Measurements from ENCODE around the gene PDE11A.

Gene PDE11A

DNA sequence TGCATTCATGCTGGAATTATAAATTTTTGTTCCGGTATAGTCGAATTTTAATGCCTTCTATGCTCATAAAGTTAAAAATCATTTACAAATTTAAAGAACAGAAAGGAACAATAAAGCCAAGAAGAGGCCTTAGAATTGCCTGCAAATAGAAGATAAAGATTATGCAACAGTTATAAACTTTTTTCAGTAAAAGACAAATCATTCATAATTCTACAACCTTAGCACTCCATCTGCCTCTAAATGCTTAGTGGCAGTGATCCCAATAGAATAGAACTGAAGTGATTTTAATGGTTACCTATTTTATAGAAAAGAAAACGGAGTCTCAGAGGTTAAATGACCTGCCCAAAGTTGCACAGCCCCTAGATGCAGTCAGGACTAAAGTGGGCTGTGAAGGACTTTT, 468.8 kb downstream of the PDE11A start:
- H3K4me2 ChIP-seq (ENCODE audit: low read length), result no peak overlapping the region
- no peak overlapping the region for H3K4me3 ChIP-seq (ENCODE audit: low read length)
- H3K4me1 ChIP-seq (ENCODE audit: control insufficient read depth, insufficient read depth, low read length), result no peaks in the 10 kb centered on the region
- H3K9ac ChIP-seq (ENCODE audit: low read depth, low read length), result no peak overlapping the region
- no peaks in the 10 kb centered on the region for H3K36me3 ChIP-seq (ENCODE audit: insufficient read depth, low read length)
- no peaks in the 10 kb centered on the region for H3K9me3 ChIP-seq (replicated peaks; ENCODE audit: low read length)
- H3K27me3 ChIP-seq (ENCODE audit: control insufficient read depth, insufficient read depth, low read length), result peaks cover 11% of the 10 kb centered on the region

DNA sequence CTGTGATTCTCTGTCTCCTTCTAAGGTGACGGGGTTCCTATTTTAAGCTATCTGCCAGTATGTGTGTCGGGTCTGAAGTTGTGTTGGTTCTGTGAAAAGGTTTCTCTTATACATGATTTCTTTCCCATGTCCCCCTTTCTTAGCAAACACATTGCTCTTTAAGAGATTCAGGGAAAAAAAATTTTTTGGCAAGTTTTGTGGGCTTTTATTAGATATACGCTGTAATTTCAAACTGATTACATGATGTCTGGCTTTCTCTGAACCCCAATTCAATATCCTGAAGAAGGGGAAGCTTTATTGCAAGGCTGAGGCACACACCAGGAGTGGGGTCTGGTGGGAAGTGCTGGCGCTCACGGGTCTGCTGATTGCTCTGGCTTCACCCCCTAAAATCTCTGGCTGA, 469.4 kb downstream of the PDE11A start:
- H3K36me3 ChIP-seq (ENCODE audit: insufficient read depth, low read length), result no peaks in the 10 kb centered on the region
- no peaks in the 10 kb centered on the region for H3K4me1 ChIP-seq (ENCODE audit: control insufficient read depth, insufficient read depth, low read length)
- H3K4me3 ChIP-seq (ENCODE audit: low read length), result no peak overlapping the region
- no peak overlapping the region for H3K4me2 ChIP-seq (ENCODE audit: low read length)
- H3K27me3 ChIP-seq (ENCODE audit: control insufficient read depth, insufficient read depth, low read length), result peaks cover 13% of the 10 kb centered on the region
- no peak overlapping the region for H3K9ac ChIP-seq (ENCODE audit: low read depth, low read length)
- H3K9me3 ChIP-seq (replicated peaks; ENCODE audit: low read length), result no peaks in the 10 kb centered on the region

DNA sequence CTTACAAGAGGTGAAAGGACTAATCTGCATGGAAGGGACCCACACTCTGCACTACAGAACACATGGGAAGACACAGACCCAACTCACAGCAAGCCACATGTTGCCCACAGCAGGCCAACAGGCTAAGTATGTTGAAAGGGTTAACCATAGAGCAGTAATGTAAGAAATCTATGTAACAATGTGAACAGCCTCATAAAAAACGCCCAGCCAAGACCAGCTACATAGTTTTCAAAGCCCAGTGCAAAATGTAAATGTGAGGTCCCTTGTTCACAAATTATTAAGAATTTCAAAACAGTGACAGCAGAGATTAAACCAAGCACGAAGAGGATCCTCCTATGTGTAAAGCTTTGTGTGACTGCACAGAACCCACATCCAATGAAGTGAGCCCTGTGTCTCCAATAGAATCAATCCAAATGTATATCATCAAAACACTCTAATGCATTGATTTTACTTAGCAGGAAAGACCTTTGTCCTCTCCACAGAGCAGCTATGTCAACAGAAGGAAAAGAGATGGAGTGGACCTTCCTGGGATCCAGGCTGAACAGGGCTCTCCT, 469.9 kb downstream of the PDE11A start:
- Histone ChIP-seq H3K4me2 (ENCODE audit: low read length) (no peak overlapping the region), H3K9me3 (replicated peaks; ENCODE audit: low read length) (no peaks in the 10 kb centered on the region), H3K9ac (ENCODE audit: low read depth, low read length) (no peak overlapping the region), H3K36me3 (ENCODE audit: insufficient read depth, low read length) (no peaks in the 10 kb centered on the region), H3K4me1 (ENCODE audit: control insufficient read depth, insufficient read depth, low read length) (no peaks in the 10 kb centered on the region), H3K4me3 (ENCODE audit: low read length) (no peak overlapping the region), H3K27me3 (ENCODE audit: control insufficient read depth, insufficient read depth, low read length) (peaks cover 13% of the 10 kb centered on the region)

DNA sequence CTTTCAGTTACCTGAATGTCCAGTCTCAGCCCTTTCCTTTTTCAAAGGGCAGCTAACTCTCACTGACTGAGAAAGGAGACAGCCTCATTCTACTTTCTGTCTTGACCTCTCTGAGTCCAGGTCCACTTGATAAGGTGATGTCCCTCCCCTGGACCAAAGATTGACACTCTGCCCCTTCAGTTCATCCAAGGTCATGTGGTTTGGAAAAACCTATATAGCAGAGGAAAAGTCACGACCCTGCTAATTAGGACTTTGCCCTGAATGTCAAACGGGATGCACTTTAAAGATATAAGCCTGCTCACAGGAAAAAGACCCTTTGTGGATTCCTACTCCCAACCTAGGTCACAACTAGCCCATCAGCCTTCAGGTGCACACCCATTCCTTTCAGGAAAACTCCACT, 471.7 kb downstream of the PDE11A start:
- no peaks in the 10 kb centered on the region for H3K9me3 ChIP-seq (replicated peaks; ENCODE audit: low read length)
- no peaks in the 10 kb centered on the region for H3K4me1 ChIP-seq (ENCODE audit: control insufficient read depth, insufficient read depth, low read length)
- no peaks in the 10 kb centered on the region for H3K36me3 ChIP-seq (ENCODE audit: insufficient read depth, low read length)
- no peak overlapping the region for H3K9ac ChIP-seq (ENCODE audit: low read depth, low read length)
- peaks cover 13% of the 10 kb centered on the region for H3K27me3 ChIP-seq (ENCODE audit: control insufficient read depth, insufficient read depth, low read length)
- no peak overlapping the region for H3K4me3 ChIP-seq (ENCODE audit: low read length)
- H3K4me2 ChIP-seq (ENCODE audit: low read length), result no peak overlapping the region

DNA sequence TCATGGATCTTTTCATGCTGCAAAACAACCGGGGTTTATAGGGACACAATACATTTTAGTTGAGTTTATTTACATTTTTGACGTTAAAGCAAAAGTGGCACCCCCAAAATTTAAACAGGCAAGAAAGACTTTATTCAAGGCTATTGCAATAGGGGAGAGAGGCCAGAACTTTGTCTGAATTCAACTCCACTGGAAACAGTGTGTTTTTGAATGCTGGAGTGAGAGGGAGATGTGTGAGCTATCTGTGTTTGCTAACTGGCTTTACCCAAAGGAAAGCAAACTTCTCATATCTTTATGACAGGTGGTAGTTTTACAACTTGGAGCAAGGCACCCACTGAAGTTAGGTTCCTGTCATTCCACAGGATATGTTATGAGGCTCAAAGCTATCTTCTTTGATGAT, 472.6 kb downstream of the PDE11A start:
- H3K9me3 ChIP-seq (replicated peaks; ENCODE audit: low read length), result no peaks in the 10 kb centered on the region
- H3K4me3 ChIP-seq (ENCODE audit: low read length), result no peak overlapping the region
- H3K36me3 ChIP-seq (ENCODE audit: insufficient read depth, low read length), result no peaks in the 10 kb centered on the region
- H3K9ac ChIP-seq (ENCODE audit: low read depth, low read length), result no peak overlapping the region
- H3K27me3 ChIP-seq (ENCODE audit: control insufficient read depth, insufficient read depth, low read length), result peaks cover 18% of the 10 kb centered on the region
- no peaks in the 10 kb centered on the region for H3K4me1 ChIP-seq (ENCODE audit: control insufficient read depth, insufficient read depth, low read length)
- no peak overlapping the region for H3K4me2 ChIP-seq (ENCODE audit: low read length)

DNA sequence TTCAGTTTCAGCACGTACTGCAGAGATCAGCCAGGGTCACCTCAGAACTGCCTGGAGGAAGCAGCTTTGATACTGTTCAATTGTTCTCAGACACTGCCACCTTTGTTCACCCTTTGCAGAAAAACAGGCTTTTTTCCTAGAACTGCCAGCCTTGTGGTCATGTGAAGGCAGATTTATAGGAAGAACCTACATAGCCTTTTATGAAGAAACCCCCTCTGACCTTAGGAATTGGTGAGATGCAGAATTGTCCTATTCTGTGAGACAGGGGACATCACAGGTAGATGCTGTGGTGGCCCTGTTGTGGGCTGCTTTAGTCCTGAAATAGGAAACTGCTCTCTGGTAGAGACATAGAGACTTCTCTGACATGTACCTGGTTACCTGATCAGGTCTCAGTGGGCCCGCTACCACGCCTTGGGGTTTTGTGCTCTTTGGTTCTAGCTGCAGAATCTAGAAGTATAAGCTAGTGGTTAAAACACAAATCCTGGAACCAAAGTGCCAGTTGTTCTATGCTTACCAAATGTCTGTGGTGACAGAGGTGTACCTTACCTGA, 473.4 kb downstream of the PDE11A start:
- no peak overlapping the region for H3K9ac ChIP-seq (ENCODE audit: low read depth, low read length)

DNA sequence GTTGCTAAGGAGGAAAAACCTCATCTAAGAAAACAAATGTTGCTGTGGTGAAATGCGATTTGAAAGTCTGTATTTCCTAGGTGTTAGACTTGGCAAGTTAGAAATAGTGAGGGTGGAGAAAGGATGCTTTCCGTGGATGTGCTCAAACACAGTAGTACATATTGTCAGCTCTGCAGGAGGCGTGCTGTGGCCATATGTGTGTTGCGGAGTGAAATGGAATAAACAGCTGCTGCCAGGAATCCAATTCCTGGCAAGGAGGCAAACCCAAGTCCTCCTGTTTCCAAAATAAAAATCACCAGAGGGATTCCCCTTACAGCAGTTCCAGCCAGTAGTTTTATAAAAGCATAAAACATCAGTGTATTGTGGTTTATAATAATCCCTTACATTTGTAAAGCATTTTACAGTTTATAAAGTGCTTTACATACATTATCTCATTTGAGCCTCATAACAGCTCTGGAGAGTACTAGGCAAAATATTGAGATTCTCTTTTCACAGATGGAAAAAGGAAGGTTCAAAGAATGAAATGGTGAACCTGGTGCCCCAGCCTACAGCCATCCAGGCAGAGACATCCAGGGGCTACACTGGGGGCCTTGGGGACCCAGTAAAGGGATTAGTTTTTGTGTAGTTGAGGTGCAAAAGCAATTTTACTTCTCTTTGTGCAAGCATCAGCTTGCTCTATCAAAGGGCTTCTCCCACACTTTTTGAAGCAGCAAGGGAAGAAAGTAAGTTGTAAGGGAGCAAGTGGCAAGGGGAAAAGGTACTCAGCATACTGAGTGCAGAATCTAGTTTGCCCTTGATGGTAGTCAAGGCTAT, 474.0 kb downstream of the PDE11A start:
- Histone ChIP-seq H3K4me2 (ENCODE audit: low read length) (no peak overlapping the region), H3K4me3 (ENCODE audit: low read length) (no peak overlapping the region), H3K36me3 (ENCODE audit: insufficient read depth, low read length) (no peaks in the 10 kb centered on the region), H3K27me3 (ENCODE audit: control insufficient read depth, insufficient read depth, low read length) (peaks cover 21% of the 10 kb centered on the region), H3K9ac (ENCODE audit: low read depth, low read length) (no peak overlapping the region), H3K9me3 (replicated peaks; ENCODE audit: low read length) (no peaks in the 10 kb centered on the region), H3K4me1 (ENCODE audit: control insufficient read depth, insufficient read depth, low read length) (no peaks in the 10 kb centered on the region)

More for the DNA sequence above, 473.4 kb downstream of the PDE11A start:
- no peaks in the 10 kb centered on the region for H3K9me3 ChIP-seq (replicated peaks; ENCODE audit: low read length)
- H3K4me1 ChIP-seq (ENCODE audit: control insufficient read depth, insufficient read depth, low read length), result no peaks in the 10 kb centered on the region
- H3K4me2 ChIP-seq (ENCODE audit: low read length), result no peak overlapping the region
- H3K27me3 ChIP-seq (ENCODE audit: control insufficient read depth, insufficient read depth, low read length), result peaks cover 18% of the 10 kb centered on the region
- H3K4me3 ChIP-seq (ENCODE audit: low read length), result no peak overlapping the region
- no peaks in the 10 kb centered on the region for H3K36me3 ChIP-seq (ENCODE audit: insufficient read depth, low read length)

DNA sequence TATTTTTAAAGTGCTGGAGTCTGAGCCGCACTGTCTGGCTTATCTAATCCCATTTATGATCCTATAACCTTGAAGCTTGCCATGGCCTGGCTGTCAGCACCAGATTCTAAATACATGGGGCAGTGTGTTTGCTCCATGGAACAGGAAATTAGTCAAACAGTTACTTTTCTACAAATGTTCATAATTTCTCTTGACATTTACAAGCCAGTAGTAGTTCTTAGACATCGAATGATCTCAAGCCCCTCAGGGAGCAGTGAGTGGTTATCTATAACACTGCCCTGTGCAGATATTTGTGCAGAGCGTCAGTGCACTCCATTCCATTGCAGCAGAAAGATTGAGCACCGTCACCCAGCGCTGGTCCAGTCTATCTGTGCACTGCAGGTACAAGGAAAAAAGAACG, 474.8 kb downstream of the PDE11A start:
- H3K27me3 ChIP-seq (ENCODE audit: control insufficient read depth, insufficient read depth, low read length), result peaks cover 26% of the 10 kb centered on the region
- no peak overlapping the region for H3K9ac ChIP-seq (ENCODE audit: low read depth, low read length)
- H3K4me2 ChIP-seq (ENCODE audit: low read length), result no peak overlapping the region
- H3K9me3 ChIP-seq (replicated peaks; ENCODE audit: low read length), result no peaks in the 10 kb centered on the region
- no peaks in the 10 kb centered on the region for H3K4me1 ChIP-seq (ENCODE audit: control insufficient read depth, insufficient read depth, low read length)
- H3K36me3 ChIP-seq (ENCODE audit: insufficient read depth, low read length), result no peaks in the 10 kb centered on the region
- H3K4me3 ChIP-seq (ENCODE audit: low read length), result no peak overlapping the region

DNA sequence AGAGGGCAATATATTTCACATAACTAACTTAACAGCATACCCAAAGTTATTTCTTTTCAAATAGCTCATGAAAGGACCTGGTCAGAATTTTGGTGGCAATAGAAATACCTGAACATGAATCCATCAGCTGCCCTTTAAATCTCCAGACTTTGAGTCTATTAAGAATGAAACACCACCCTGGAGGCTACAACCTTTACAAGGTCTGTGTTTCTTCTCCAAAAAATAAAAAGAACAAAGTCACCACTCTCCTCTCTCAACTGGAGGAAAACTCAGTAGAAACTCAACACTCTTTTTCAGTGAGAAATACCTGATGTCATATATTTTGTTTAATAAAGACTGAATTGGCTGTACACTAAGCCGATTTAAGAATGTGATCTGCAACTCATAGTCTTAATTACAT, 475.7 kb downstream of the PDE11A start:
- peaks cover 28% of the 10 kb centered on the region for H3K27me3 ChIP-seq (ENCODE audit: control insufficient read depth, insufficient read depth, low read length)

DNA sequence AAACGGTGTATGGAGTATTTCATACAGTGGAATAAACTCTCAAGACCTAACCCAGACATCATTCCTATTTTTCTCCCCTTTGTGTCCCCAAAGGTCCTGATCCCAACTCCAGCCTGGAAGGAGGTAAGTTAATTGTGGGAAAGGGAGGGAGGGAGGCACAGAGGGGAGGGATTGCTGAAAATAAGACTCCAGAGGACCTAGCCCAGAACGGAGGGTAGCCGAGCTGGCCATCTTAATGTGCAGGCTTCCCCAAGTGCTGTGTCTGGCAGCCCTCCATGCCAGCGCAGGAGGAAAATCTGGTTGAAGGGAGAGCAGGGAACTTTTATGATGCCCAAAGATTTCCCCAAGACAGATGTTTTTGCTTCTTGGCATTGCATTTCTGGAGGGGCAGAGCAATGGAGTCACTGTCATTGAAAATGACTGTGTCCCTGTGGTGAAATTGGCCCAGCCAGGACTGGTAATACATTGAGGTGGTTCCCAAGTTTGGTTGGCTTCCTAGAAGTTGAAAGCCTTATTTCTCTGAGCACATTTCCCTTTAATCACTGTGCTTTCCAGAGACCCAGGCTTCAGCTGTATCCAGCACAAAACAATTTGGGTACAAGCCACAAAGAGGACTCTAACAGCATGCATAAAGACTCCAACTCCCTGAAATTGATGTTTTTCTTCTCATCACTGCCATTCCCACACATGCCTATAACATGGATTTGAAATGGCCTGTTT, 477.3 kb downstream of the PDE11A start:
- H3K9ac ChIP-seq (ENCODE audit: low read depth, low read length), result no peak overlapping the region
- H3K36me3 ChIP-seq (ENCODE audit: insufficient read depth, low read length), result no peaks in the 10 kb centered on the region
- no peak overlapping the region for H3K4me2 ChIP-seq (ENCODE audit: low read length)
- H3K4me1 ChIP-seq (ENCODE audit: control insufficient read depth, insufficient read depth, low read length), result no peaks in the 10 kb centered on the region
- peaks cover 29% of the 10 kb centered on the region for H3K27me3 ChIP-seq (ENCODE audit: control insufficient read depth, insufficient read depth, low read length)
- no peaks in the 10 kb centered on the region for H3K9me3 ChIP-seq (replicated peaks; ENCODE audit: low read length)
- no peak overlapping the region for H3K4me3 ChIP-seq (ENCODE audit: low read length)

More for the DNA sequence above, 475.7 kb downstream of the PDE11A start:
- H3K36me3 ChIP-seq (ENCODE audit: insufficient read depth, low read length), result no peaks in the 10 kb centered on the region
- H3K4me1 ChIP-seq (ENCODE audit: control insufficient read depth, insufficient read depth, low read length), result no peaks in the 10 kb centered on the region
- H3K9me3 ChIP-seq (replicated peaks; ENCODE audit: low read length), result no peaks in the 10 kb centered on the region
- H3K4me2 ChIP-seq (ENCODE audit: low read length), result no peak overlapping the region
- no peak overlapping the region for H3K4me3 ChIP-seq (ENCODE audit: low read length)
- H3K9ac ChIP-seq (ENCODE audit: low read depth, low read length), result no peak overlapping the region

DNA sequence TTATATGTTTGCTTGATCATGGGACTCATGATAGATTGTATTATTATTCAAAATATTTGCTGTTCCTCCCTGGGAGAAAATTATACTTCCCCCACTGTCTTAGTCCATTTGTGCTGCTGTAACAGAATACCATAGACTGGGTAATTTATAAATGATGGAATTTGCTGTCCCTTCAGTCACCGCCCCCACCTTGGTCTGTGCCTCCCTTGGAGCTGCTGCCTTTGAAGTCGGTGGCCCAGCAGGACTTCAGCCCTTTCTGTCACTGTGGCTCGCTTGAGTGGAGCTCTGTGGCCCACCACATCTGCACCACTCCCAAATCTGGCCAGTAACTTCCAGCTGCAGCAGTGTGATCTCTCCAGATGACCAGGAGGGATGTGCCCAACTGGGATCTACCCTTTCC, 479.2 kb downstream of the PDE11A start:
- H3K4me3 ChIP-seq (ENCODE audit: low read length), result no peak overlapping the region
- no peak overlapping the region for H3K9ac ChIP-seq (ENCODE audit: low read depth, low read length)
- H3K27me3 ChIP-seq (ENCODE audit: control insufficient read depth, insufficient read depth, low read length), result peaks cover 18% of the 10 kb centered on the region
- no peaks in the 10 kb centered on the region for H3K36me3 ChIP-seq (ENCODE audit: insufficient read depth, low read length)
- no peaks in the 10 kb centered on the region for H3K9me3 ChIP-seq (replicated peaks; ENCODE audit: low read length)
- H3K4me2 ChIP-seq (ENCODE audit: low read length), result no peak overlapping the region
- no peaks in the 10 kb centered on the region for H3K4me1 ChIP-seq (ENCODE audit: control insufficient read depth, insufficient read depth, low read length)

Data from skeletal muscle satellite cell (primary cell).